A673 (cell line): ENCODE data around the gene GAS6.

Experiments used
- EZH2 ChIP-seq: fragments of 200-600 bp; sonication (generic); IDR thresholded peaks from 2 replicates; pipeline ENCODE4 v1.6.1; 2017; ENCODE audit warnings: borderline replicate concordance, low read depth, mild to moderate bottlenecking, mixed read lengths, antibody characterized with exemption, low read length; ENCODE audit not compliant: poor library complexity, severe bottlenecking
- TF ChIP-seq, protein P1 (sequence below): fragments of 300-800, 200-600 bp; sonication (generic); conservative IDR thresholded peaks from 2 replicates; pipeline ENCODE4 v1.5.1; 2017; ENCODE audit warnings: low read depth, mild to moderate bottlenecking, antibody characterized with exemption, low read length, moderate library complexity, mixed read lengths

DNA sequence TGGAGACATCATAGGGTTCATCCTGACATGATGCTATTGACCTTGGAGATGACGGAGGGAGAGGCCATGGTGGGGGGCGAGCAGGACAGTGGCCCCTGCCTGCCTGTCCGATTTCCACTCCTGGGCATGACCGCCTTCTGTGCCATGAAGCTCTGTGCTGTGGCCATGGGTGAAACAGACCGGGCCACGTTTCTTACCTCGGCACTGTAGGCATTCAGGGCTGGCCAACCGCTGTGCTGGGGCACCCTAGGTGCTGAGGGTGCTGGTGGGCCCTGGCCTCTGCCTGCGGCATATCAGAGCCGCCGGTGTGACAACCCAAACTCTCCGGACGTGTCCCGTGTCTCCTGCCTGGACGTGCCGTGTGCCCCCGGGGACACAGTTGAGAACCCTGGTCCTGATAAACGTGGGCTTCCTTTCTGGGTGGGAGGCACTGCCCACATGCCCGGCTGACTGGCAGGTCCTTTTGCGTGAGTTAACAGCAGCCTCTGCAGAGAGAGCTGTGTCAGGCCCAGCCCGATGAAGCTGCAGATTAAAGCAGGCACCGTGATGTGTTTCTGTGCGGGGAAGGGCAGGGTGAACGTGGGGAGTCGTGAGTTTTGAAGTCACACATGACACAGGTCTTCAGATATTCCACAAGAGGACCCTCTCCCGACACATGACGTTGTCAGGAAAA lies 58.3 kb downstream of the GAS6 start:
- TF ChIP-seq, protein P1, sequence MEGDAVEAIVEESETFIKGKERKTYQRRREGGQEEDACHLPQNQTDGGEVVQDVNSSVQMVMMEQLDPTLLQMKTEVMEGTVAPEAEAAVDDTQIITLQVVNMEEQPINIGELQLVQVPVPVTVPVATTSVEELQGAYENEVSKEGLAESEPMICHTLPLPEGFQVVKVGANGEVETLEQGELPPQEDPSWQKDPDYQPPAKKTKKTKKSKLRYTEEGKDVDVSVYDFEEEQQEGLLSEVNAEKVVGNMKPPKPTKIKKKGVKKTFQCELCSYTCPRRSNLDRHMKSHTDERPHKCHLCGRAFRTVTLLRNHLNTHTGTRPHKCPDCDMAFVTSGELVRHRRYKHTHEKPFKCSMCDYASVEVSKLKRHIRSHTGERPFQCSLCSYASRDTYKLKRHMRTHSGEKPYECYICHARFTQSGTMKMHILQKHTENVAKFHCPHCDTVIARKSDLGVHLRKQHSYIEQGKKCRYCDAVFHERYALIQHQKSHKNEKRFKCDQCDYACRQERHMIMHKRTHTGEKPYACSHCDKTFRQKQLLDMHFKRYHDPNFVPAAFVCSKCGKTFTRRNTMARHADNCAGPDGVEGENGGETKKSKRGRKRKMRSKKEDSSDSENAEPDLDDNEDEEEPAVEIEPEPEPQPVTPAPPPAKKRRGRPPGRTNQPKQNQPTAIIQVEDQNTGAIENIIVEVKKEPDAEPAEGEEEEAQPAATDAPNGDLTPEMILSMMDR: no peak
- TF ChIP-seq EZH2: no peak
